GM12892 (cell line): ENCODE data around the gene KCNMB2.
A peak's percentile ranks its signal among the peaks of the same experiment; 100 is the strongest.

Source experiments
- DNase-seq: peaks from one replicate; pipeline ENCODE4 v3.0.0; 2011; ENCODE audit not compliant: insufficient read length
- FAIRE-seq: peaks from 2 replicates; lab custom pipeline; 2011; peaks lifted over from hg19 to GRCh38; lab: Jason Lieb, UNC
- POLR2A ChIP-seq: IDR thresholded peaks from 2 replicates; pipeline ENCODE4 v1.6.1; 2011; ENCODE audit warnings: low read depth, low read length, control low read depth
- POLR2AphosphoS5 ChIP-seq: IDR thresholded peaks from 2 replicates; pipeline ENCODE4 v1.6.1; 2011; ENCODE audit warnings: low read depth, low read length, control low read depth
- TAF1 ChIP-seq: IDR thresholded peaks from 2 replicates; pipeline ENCODE4 v1.6.1; 2011; ENCODE audit warnings: low read depth, mild to moderate bottlenecking, control low read depth, low read length, borderline replicate concordance

Gene KCNMB2

DNA sequence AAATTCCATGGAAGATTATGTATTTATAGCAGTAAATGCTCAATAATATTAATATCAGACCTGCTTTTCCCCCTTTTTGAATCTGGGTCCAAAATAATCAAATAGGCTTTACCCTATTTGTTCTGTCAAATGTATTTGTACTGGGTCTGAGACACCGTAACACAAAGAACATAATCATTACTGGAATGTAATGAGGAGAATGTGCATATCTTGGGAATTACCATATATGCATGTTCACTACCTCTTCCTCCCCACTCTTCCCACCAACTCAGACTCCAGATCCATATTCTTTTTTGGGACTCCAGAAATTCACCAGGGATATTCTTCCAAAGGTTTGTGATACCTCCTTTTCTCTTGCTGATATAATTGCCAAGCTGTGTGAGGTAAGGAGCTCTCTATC lies 237.1 kb downstream of the KCNMB2 start:
- no peak for FAIRE-seq
- no peak for DNase-seq
- TF ChIP-seq POLR2AphosphoS5 (no peak), TAF1 (no peak), POLR2A (no peak)

DNA sequence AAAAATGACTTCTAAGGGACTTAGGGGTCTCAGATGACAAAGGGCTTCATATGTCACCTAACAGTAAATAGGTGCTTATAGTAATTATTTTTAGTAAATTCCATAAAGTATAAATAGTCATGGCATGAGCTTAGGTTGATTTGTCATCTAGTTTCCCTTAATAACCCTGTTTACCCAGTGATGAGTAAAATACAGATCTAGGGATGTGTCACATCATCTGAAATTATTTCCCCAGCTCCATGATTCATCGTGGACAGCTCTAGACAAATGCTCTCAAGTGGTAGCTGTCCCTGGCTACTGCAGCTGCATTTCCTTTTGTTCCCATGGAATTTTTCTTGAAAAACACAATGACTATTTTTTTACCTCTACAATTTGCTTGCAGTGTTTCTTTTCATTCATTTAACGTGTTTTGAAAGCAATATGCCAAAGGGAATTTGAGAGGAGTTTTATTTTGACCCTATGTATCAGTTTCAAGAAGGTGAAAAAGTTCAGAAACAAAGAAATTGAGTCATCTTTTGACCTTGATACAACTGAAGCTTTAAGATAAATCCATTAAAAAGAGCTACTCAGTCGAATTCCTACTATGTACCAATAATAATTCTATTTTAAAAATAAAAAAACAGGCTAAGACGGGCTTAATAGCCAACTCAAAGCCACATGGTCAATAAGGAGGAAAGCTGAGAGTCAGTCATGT lies 241.6 kb downstream of the KCNMB2 start:
- no peak for TF ChIP-seq TAF1
- TF ChIP-seq POLR2AphosphoS5 = no peak
- TF ChIP-seq POLR2A = no peak
- FAIRE-seq = peak; percentile 14
- DNase-seq = no peak

DNA sequence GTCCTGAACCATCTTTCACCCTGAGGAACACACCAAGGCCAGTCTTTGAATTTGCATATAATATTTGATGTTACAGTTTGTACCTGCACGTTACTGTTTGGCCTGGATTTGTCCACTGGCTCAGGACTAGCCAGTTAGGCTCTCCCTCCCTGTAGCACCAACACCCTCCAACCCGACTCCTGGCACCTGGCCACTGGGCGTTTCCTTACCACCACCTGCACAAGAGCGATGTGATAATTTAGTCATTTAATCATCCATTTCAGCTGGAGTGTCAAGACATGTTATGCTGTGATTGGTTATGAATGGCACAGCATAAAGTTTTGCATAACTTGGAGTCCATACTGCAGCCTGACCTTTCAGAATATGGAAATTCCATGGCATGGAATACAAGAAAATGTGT lies 242.4 kb downstream of the KCNMB2 start:
- no peak for FAIRE-seq
- no peak for DNase-seq
- TF ChIP-seq POLR2A (no peak), TAF1 (no peak), POLR2AphosphoS5 (no peak)

DNA sequence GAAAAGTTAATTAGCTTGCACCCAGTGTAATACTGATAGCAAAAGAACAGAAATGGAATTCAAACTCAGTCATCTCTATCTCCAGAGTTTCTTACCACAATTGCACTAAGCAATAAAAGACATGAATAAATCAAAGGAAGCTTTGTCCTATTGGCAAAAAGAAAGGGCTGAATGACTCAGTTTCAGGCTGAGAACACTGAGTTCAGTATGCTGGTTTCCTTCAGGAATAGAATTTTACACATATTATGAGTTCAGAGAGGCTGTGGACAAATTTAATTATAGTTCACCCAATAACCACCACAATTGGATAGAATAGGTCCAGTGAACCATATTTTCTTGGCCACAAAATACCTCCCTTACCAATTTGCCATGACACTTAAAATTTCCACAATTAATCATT lies 249.7 kb downstream of the KCNMB2 start:
- TF ChIP-seq TAF1 = no peak
- TF ChIP-seq POLR2A = no peak
- TF ChIP-seq POLR2AphosphoS5 = no peak
- DNase-seq (no peak), FAIRE-seq (no peak)

DNA sequence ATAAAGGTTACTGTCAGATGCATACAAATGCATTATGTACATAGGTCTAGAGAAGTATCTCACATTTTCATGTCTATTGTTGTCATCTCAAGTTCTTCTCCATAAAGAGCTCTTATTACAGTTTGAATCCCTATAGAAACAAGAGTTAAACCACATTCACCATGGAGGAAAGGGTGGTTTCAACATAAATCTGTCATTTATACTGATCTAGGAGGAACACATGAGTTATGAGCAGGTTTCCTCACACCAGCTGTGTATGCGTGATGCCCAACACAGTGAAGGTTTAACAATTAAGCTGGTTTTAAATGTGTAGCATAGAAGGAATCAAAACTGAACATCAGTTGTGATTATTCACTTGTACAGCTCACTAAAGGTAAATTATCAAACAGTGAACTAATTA lies 251.7 kb downstream of the KCNMB2 start:
- no peak for DNase-seq
- TF ChIP-seq POLR2A = no peak
- TF ChIP-seq POLR2AphosphoS5 = no peak
- TF ChIP-seq TAF1 = no peak
- peak; percentile 70 for FAIRE-seq

DNA sequence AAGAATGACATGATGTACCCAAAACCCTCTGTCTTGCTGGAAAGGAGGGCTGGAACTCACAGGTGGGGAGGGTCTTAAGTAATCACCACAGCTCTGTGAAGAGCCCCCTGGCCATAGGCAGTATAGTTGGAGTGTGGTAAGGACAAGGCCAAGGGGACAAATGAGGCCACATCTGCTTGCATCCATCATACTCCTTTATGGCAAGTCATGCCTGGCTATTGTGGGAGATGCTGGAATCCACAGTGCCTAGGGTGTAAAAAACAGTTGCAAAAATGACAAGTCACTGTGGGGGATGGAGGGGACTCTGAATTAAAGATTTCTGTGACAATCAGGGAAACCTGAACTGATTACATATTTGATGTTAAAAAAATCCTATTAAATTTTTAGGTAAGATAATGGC lies 258.5 kb downstream of the KCNMB2 start:
- FAIRE-seq (no peak), DNase-seq (no peak)
- no peak for TF ChIP-seq POLR2A
- no peak for TF ChIP-seq POLR2AphosphoS5
- no peak for TF ChIP-seq TAF1

DNA sequence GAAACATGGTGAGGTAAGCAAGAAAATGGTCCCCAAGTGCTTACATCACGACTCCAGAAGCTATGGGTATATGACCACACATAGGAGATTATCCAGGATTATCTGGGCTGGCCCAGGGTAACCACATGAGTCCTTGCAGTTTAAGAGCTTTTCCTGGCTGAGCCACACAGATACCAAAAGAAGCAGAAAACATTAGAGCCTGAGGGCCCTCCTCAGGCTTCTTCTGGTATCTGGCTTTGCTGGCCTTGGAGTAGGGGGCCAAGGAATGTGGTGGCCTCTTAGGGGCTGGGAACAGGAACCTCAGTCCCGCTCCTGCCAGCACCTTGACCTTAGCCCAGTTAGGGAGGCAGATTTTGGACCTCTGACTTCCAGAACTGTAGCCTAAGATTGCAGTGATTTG lies 259.1 kb downstream of the KCNMB2 start:
- FAIRE-seq (no peak), DNase-seq (no peak)
- TF ChIP-seq POLR2A (no peak), TAF1 (no peak), POLR2AphosphoS5 (no peak)

DNA sequence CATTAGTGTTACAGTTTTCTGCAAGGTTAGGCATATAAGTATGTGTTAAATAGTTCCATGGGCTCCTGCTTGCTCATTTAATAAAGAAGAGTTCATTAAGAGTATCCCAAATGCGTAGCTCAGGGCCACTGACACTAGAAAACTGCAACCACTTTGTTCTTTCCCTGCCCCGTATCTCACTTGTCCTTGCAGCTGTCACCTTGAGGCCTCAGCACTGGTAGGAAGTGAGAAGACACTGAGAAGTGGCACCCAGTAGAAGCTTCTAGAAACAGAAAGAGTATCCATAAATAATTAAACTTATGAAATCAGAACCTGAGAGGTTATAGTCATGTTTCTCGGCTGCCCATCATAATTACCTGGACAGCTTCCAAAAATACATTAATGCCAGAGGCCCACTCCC lies 266.0 kb downstream of the KCNMB2 start:
- FAIRE-seq (no peak), DNase-seq (no peak)
- TF ChIP-seq POLR2AphosphoS5 = no peak
- TF ChIP-seq POLR2A = no peak
- TF ChIP-seq TAF1 = no peak

DNA sequence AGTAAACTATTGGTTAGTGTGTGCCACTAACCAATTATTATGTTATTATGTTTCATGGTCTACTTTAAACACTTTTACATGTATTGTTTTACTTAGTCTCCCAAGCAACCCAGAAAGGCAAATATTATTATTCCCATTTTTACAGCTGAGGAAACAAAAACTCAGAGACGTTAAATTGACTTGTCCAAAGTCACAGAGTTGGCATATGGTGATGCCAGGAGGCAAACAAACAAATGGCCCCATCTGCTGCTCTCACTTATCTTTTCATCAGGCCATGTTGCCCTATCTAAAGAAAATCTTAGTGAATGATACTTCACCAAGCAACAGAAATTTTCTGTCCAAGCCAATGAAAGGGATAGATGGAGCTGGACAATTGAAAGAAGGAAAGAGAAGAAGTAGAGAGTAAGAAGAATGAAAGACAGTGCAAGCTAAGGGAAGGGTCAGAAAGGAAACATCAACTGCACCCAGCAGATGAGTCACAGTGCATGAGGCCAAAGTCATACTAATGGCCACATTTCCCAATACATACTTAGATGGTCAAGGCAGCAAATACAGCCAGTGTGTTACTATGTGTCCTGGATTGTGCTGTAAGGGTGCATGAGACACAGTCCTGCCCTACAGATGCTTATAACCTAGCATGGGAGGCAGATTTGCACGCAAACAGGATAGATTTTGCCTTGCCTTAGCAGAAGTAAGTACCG lies 266.9 kb downstream of the KCNMB2 start:
- FAIRE-seq (peak; percentile 33), DNase-seq (no peak)
- TF ChIP-seq POLR2A = no peak
- no peak for TF ChIP-seq POLR2AphosphoS5
- no peak for TF ChIP-seq TAF1

DNA sequence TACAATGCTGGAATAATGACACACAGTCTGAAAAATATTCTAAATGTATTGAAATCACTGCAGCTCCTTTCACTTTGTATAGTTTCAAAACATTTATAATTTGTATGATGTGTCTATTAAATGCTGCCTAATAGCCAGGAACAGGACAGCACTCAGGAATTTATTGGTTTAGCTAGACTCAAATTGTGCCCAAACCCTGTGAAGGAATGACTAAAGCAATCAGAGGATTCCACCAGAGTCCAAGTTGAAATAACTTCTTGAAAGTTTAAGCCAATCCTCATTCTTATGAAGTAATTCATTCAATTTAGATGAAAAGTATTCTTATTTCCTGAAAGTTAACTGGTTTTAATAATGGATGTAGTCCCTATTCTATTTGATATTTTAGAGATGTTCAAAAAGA lies 268.4 kb downstream of the KCNMB2 start:
- DNase-seq (no peak), FAIRE-seq (no peak)
- TF ChIP-seq POLR2A (no peak), TAF1 (no peak), POLR2AphosphoS5 (no peak)

DNA sequence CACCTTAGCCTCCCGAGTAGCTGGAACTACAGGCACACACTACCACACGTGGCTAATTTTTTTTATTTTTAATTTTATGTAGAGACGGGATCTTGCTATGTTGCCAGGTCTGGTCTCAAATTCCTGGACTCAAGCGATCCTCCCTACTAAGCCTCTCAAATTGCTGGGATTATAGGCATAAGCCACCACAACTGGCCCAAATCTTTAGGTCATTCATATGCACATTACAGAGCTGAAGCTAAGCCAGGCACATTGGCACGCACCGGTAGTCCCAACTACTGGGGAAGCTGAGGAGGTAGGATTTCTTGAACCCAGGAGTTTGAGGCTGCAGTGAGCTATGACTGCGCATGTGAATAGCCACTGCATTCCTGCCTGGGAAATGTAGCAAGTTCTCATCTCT lies 269.5 kb downstream of the KCNMB2 start:
- no peak for FAIRE-seq
- TF ChIP-seq TAF1 (no peak), POLR2AphosphoS5 (no peak), POLR2A (no peak)
- no peak for DNase-seq

DNA sequence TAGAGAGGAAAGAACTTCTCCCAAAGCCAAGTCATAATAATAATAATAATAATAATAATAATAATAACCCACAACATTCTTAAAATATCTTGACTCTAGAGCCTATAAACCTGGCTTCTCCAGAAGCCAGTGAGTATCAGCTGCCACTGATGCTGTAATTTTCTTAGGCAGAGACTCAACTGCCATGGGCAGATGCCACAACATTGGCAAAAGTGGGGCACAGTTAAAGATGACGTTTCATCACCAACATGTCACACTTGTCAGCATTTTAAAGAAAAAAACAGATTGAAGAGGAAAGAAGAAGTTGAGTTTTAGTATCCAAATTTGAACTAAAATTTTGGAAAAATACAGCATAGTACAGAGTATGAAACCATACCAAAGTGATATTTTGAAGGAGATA lies 270.4 kb downstream of the KCNMB2 start:
- FAIRE-seq (no peak), DNase-seq (no peak)
- TF ChIP-seq TAF1 = no peak
- no peak for TF ChIP-seq POLR2AphosphoS5
- no peak for TF ChIP-seq POLR2A
